ENCODE measurements around the gene CYP2E1.
"Not testable (repeated sequence)": the region's sequence is repeated elsewhere in the genome, so short reads cannot be mapped to it uniquely, and the experiment has no call there.

The CYP2E1 gene

DNA sequence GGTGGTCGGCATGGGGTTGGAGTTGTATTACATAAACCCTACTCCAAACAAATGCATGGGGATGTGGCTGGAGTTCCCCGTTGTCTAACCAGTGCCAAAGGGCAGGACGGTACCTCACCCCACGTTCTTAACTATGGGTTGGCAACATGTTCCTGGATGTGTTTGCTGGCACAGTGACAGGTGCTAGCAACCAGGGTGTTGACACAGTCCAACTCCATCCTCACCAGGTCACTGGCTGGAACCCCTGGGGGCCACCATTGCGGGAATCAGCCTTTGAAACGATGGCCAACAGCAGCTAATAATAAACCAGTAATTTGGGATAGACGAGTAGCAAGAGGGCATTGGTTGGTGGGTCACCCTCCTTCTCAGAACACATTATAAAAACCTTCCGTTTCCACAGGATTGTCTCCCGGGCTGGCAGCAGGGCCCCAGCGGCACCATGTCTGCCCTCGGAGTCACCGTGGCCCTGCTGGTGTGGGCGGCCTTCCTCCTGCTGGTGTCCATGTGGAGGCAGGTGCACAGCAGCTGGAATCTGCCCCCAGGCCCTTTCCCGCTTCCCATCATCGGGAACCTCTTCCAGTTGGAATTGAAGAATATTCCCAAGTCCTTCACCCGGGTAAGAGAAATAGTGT is at the start of gene CYP2E1:
CYP2E1 (plus strand) TSS at position 407 of the 632 bp plus-strand sequence; CDS start at position 440, 33 bp downstream.
- DNase-seq, result no peak

DNA sequence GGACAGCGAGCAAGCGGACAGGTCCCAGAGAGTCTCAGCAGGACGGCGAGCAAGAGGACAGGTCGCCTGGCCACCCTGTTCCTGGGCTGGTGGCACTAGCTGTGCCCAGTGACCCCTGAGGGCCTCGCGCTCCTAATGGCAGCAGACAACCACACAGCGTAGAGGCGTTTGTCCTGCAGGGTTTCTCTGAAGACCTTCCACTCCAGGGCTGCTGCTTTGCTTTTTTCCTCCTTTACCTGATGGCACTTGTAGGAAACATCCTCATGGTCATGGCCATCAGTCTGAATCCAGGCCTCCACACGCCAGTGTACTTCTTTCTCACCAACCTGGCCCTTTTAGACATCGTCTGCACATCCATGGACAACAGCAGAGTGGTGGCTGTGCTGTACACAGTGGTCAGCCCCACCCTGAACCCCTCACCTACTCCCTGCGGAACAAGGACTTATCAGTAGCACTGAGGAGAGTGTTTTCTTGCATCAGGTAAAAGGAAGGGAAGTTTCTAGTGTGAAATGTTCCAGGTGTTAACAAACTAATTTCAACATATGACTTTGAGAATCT is 46.0 kb upstream of the CYP2E1 start:
- DNase-seq, result no peak

DNA sequence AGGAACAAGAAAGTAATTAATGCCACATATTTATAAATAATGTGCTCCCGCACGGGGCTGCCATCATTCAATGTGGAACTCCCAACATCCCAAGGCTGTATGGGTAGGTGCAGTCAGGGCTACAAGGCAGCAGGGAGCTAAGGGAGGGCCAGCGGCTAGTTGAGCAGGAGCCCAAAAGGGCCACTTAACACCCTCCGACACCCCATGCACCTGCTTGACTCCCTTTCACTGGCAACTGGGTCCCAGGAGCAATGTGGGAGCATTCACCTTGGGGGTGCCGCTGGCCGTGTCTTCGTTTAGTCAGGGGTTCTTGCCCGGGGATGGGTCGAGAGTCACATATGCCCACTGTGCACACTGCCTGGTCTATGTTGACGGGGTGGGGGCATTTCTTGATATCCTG is 45.5 kb upstream of the CYP2E1 start:
- DNase-seq, result no peak

DNA sequence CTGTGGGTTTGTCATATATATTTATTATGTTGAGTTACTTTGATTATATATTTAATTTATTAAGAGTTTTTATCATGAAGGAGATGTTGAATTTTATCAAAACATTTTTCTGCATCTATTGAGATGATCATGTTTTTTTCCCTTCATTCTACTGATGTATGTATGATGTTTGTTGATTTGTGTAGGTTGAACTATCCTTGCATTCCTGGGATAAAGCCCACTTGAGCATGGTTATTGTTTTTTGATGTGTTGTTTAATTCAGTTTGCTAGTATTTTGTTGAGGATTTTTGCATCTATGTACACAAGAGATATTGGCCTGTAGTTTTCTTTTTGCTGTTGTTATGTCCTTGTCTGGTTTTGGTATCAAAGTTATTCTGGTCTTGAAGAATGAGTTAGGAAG is 42.3 kb upstream of the CYP2E1 start:
- no peak for DNase-seq

DNA sequence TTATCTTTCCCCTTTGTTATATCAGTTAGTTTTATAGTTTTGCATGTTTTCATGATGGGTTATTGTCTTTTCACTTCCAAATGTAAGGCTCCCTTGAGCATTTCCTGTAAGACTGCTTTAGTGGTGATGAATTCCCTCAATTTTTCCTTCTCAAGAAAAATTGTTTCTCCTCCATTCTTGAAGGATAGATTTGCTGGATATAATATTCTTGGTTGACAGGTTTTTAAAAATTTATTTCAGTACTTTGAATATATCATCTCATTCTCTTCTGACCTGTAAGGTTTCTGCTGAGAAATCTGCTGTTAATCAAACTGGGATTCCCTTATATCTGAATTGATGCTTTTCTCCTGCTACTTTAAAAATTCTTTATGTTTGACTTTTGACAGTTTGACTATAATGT is 40.1 kb upstream of the CYP2E1 start:
- no peak for DNase-seq

DNA sequence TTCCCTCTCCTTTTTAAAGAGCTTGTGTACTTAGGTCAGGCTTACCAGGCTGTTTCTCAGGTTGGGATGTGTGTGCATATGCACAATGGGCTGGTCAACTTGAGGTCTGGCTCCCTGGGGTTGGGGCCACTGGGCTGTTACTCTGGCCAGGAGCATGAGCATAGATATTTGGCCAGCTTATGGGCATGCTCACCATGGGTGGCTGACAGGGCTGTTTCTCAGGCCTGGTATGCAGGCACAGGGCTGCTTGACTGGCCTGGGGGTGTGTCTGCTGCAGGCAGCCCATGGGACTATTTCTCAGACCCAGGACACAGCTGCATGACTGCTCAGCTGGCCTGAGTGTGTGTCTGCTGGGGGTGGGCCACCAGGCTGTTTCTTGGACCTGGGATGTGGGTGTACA is 38.8 kb upstream of the CYP2E1 start:
- no peak for DNase-seq

DNA sequence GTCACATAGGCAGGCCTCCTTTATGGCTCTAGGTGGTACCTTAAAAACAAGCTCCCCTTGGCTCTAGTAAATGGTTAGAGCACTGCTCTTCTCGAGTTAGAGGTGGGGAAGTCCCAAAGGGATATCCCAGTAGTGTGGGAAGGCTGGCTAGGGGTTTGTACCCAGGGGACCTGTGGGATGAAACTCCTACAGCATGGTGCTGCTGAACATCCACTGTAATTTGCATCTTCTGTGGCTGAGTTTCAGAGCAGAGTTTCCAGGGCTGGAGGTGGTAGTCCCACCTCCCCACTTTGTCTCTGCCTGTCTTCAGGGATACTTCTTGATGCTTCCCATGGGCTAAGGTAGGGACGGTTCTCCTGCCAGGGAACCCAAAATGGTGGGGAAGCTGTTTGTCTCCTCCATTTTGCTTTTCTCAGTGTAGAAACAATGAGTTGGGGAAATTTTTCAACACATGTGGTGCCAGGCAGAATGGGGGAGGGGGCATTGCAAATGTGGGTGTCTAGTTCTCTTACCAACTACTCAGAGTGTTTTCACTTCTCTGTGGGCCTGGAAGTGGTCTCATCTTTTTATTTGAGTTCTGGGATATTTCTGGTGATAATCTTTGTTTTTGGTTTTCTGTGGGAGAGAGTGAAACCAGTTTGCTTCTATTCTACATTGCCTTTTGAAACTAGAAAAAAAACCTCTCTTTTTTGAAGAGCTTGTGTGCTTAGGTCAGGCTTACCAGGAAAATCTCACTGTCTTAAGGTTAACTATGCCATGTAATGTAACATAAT is 37.2 kb upstream of the CYP2E1 start:
- no peak for DNase-seq

DNA sequence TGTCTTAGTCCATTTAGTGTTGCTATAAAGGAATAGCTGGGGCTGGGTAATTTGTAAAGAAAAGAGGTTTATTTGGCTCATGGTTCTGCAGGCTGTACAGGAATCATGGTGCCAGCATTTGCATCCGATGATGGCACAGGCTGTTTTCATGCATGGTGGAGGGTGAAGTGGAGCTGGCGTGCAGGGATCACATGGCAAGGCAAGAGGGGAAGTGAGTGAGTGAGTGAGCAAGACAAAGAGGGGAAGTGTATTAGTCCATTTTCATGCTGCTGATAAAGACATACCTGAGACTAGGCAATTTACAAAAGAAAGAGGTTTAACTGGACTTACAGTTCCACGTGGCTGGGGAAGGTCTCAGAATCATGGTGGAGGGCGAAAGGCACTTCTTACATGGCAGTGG is 33.6 kb upstream of the CYP2E1 start:
- DNase-seq, result not testable (repeated sequence)

DNA sequence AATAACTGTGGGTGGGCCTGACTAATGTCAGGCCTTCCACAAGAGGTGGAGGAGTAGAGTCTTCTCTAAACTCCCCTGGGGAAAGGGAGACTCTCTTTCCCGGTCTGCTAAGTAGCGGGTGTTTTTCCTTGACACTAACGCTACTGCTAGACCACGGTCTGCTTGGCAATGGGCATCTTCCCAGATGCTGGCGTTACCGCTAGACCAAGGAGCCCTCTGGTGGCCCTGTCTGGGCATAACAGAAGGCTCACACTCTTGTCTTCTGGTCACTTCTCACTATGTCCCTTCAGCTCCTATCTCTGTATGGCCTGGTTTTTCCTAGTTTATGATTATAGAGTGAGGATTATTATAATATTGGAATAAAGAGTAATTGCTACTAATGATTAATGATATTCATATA is 29.8 kb upstream of the CYP2E1 start:
- not testable (repeated sequence) for DNase-seq

DNA sequence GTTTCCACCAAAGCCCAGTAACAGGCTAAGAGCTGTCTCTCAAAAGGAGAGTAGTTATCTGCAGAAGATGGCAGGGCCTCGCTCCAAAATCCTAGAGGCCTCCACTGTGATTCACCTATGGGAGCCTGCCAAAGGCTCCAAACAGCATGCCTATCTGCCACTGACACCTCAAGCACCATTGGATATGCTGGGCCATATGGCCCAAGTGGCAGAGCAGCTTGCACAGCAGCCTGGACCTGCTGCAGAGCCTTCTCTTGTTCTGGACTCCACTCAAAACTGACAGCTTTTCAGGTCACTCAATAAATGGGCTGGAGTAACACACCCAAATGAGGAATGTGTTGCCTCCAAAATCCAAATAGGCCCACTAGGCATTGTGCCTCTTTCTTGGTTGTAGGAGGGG is 28.0 kb upstream of the CYP2E1 start:
- DNase-seq, result not testable (repeated sequence)

DNA sequence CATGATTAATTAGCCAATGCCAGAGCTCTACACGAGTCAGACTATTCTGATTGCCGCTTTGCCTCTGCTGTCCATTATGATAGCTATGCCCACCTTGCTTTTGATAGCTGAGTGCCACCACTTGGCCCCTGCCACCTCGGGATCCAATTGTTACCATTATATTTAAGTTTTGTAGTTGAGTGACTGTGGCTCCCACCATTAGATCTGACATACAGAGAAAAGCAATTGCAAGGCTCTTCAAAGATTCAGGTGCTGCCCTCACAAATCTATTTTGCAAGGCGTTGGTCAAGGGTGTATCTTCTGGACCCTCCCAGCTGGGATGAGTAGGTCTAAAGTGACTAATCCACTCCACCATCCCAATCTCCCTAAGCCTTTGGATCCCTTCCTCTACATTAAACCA is 26.3 kb upstream of the CYP2E1 start:
- DNase-seq, result not testable (repeated sequence)

DNA sequence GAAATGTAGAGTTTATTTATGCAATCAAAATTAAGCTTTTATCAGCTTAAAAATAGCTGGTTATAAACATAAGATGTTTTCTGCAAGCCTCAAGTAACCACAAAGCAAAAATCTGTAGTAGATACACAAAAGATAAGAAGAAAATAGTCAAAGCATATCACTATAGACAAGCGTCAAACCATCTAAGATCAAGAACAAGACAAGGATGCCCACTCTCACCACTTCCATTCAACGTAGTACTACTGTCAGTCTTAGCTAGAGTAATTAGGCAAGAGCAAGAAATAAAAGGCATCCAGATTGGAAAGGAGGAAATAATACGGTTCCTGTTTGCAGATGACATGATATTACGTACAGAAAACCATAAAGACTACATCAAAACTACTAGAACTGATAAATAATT is 17.5 kb upstream of the CYP2E1 start:
- DNase-seq, result no peak

DNA sequence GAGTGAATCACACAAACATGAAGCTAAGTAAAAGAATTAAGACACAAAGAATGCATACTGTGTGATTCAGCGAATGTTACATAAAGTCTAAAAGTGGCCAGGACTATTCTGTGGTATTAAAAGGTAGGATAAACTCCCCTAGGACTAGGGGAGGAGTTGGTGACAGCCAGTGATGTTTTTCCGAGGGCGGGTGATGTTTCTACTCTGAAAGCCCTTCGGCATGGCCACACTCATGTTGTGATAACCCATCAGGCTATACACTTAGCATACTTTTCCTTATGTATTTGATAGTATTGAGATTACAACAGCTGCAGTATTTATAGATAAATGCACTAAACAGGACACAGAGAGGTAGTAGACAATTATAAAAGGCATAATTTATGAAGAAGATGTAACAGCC is 15.8 kb upstream of the CYP2E1 start:
- DNase-seq, result no peak

DNA sequence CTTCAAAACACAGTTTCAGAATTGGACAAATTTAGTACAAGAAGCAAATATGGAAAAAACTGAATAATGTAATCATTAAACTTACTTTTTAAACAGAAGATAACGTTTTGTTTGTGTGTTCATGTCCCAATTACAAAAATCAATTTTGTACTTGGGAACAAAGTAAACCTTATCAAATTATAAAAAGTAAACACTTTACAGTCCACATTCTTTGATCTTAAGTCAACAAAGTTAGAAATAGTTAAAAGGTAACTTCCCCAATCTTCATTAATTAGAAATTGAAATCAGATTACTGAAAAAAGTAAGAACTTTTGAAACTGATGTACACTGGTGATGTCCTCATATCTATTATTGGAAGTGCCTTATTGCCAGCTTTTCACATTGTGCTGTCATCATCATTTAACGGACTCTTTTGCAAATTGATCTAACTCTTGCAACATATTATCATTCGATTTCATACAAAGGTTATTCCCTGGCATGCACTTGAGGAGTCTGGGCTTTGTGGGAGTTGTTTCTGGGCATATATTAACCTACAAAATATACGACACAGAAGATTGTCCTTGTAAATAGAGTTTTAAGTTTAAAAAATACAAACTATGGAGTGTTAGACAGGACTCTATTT is 15.1 kb upstream of the CYP2E1 start:
- no peak for DNase-seq

DNA sequence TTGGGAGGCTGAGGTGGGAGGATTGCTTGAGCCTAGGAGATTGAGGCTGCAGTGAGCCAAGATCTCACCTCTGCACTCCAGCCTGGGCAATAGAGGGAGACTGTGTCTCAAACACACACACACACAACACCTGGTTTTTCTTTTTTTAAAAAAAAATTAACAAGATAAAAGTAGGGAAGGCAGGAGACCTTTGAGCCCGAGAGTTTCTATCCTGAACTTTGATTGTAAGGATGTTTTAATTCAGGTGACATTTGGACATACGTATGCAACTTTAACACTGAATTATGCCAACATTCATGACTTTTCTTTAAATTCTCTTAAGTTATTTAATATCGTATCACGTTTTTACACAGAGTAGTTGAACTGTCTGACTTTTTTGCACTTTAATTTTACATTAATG is 11.7 kb upstream of the CYP2E1 start:
- no peak for DNase-seq

DNA sequence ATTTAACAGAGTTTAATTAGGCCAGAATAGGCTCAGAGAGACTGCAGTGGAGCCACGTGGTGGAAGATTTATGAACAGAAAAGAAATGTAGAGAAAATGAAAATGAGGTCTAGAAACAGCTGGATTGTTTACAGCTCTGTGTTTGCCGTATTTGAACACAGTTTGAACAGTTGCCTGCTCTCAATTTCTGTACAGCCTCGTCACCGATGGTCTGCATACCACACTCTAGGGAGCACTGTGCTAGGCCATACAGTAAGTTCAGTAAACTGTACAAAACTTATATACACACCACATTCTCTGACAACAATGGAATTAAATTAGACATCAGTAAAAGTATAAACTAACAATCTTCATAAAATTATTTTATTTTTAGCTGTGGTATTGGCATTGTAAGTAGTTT is 11.1 kb upstream of the CYP2E1 start:
- DNase-seq, result no peak

DNA sequence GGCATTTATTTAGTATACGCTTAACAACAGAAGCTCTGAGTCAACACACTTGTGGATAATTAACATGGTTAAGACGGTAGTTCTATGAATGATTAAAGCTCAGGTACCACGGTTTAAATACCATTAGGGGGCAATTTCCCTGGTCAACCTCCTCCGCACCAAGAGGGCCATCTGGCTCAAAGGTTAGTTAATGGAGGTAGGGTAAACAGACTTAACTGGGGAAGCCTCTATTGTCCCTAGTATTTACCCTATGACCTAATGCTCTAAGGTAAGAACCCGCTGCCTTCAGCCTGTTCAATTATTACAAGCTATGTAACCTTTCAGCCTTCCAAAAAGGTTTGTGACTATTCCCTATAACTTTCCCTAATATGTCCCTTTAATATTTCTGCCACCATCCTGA is 8.6 kb upstream of the CYP2E1 start:
- not testable (repeated sequence) for DNase-seq

DNA sequence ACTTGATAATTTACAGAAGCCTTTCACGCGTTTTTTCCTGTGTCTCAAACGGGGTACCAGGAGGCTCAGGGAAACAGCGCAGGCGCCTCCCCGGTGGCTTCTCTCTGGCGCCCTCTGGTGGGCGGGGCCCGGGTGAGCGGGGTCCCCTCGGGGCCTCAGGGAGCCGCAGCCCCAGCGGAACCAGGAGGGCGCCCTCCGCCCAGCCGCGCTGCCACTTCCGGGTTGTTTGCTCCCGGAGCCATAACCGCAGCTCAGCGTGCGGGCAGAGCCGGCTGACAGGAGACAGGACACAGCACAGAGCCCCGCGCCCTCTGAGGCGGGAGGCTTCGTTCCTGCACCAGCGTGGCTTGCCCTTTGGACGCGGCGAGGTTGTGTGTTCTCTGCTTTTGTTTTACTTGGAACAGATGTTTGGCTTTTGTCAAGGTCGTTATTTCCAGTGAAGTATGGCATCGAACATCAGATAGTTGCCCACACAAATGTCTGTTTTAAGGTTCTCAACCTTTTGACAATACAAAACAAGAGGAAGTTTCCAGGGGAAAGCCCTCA is 6.9 kb upstream of the CYP2E1 start:
- peak; percentile 80 for DNase-seq

DNA sequence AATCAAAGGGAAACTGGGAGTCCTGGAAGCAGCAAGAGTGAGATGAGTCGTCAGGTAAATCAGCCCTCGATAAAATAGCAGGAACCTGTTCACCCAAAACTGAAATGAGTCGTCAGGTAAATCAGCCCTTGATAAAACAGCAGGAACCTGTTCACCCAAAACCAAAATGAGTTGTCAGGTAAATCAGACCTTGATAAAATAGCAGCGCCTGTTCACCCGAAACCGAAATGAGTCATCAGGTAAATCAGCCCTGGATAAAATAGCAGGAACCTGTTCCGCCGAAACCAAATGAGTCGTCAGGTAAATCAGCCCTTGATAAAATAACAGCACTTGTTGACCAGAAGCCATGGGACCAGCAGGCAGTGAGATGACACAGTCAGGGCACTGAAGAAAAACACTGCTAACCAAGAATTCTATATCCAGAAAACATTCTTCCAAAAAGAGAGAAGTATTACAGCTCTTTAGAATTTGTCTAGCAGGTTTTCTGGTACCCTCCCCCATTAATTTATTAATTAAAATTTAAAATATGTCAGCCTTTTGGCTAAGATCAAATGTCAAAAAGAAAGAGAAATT is 3.4 kb upstream of the CYP2E1 start:
- DNase-seq, result no peak

DNA sequence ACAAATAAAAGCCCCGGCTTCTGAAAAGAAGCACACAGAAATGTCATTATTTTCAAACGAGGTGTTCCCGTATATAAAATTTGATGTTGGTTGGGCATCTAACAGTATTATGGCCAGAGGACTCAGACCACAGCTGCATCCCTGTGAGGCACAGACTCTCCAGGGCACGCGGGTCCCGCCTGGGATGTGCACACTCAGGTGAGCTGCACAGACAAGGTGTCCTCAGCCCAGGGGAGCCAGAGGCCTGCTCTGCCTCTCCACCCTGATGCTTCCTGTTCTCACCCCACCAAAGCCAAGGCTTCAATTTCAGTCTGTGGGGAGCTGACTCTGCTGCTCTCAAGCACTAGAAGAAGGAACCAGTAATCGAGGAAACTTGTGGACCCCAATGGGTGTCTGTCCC is 1.7 kb upstream of the CYP2E1 start:
- no peak for DNase-seq

DNA sequence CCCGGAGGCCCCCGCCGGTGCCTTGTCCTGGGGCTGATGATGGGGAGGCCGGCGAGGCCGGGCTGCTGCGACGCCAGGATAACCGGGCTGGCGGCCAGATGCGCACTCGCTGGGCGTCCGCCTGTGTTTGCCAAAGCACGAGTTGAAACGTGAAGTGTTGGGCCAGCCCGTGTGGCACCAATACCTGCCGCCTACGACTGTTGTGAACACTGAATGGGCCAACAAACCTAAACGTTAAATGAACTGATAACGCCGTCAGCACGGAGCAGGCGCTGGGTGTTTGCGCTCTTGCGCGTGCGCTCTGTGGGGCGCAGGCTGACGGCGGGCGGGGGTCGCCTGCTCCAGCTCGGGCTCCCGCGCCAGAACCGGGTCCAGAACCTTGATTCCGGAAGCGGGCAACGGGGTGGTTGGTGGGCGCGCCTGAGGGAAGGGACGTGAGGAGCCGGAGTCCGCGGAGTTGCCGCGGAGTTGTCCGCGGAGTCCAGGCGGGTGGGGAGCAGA is 658 bp downstream of the CYP2E1 start:
- no peak for DNase-seq

DNA sequence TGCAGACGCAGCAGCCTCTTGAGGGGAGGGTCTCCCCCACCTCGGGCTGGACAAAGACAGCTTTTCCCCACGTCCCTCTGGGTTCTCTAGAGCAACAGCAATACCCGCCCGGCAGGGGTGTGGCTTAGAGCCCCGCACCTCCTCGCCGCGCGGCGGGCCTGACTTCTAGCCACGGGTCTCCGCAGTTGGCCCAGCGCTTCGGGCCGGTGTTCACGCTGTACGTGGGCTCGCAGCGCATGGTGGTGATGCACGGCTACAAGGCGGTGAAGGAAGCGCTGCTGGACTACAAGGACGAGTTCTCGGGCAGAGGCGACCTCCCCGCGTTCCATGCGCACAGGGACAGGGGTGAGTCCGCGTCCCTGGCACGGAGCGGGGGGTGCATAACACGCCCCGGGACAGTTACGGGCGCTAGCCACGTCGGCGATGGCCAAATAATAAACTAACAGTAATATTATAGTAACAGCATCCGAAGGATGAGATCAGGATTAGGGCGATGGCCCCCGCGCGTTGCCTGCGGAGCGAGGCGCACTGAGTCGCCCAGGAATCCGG is 1.2 kb downstream of the CYP2E1 start:
- no peak for DNase-seq
